Testis (tissue), 2 donors: ENCODE data around the gene TCF7L2.

ENCODE experiments used
- POLR2A ChIP-seq: fragments of 450-650 bp; IDR thresholded peaks from one replicate; pipeline ENCODE4 v1.6.1; 2017; ENCODE audit warnings: antibody characterized with exemption, mild to moderate bottlenecking, moderate library complexity
- TF ChIP-seq, protein P1 (sequence below), 3 experiments: fragments of 450-650 bp in 2 of 3; fragments of 200-600 bp in 1 of 3; sonication (generic) in 1 of 3; IDR thresholded peaks; one replicate each; pipeline ENCODE4 v1.5.1; 2016 to 2019; ENCODE audit warnings: antibody characterized with exemption in 3 of 3, mild to moderate bottlenecking in 2 of 3, moderate library complexity in 1 of 3

- TF ChIP-seq, protein P1, sequence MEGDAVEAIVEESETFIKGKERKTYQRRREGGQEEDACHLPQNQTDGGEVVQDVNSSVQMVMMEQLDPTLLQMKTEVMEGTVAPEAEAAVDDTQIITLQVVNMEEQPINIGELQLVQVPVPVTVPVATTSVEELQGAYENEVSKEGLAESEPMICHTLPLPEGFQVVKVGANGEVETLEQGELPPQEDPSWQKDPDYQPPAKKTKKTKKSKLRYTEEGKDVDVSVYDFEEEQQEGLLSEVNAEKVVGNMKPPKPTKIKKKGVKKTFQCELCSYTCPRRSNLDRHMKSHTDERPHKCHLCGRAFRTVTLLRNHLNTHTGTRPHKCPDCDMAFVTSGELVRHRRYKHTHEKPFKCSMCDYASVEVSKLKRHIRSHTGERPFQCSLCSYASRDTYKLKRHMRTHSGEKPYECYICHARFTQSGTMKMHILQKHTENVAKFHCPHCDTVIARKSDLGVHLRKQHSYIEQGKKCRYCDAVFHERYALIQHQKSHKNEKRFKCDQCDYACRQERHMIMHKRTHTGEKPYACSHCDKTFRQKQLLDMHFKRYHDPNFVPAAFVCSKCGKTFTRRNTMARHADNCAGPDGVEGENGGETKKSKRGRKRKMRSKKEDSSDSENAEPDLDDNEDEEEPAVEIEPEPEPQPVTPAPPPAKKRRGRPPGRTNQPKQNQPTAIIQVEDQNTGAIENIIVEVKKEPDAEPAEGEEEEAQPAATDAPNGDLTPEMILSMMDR (IDR thresholded peaks at IDR 0.05) = no peak
- TF ChIP-seq POLR2A = no peak
Observed at GRCh38 chr10:113030453-113030852, 80.4 kb downstream of the TCF7L2 start.
